Mammary epithelial cell (primary cell): ENCODE measurements around the gene RBM27.

ENCODE experiments used
- CTCF ChIP-seq, 2 donors: IDR thresholded peaks in 1 of 2; conservative IDR thresholded peaks in 1 of 2; 2 replicates each; pipeline ENCODE4 v1.5.1; 2011 to 2012; ENCODE audit warnings: inconsistent platforms in 2 of 2, low read length in 2 of 2, mild to moderate bottlenecking in 2 of 2, control low read depth in 1 of 2, low read depth in 1 of 2; ENCODE audit not compliant: insufficient read depth in 1 of 2; ENCODE audit errors: extremely low read depth in 1 of 2
- EZH2 ChIP-seq: IDR thresholded peaks from 2 replicates; pipeline ENCODE4 v1.6.1; 2012; ENCODE audit warnings: low read length, inconsistent platforms, borderline replicate concordance

- TF ChIP-seq CTCF (conservative IDR thresholded peaks at IDR 0.05 in 1 of 2, IDR thresholded peaks at IDR 0.05 in 1 of 2; ENCODE audit: extremely low read depth in 1 of 2, insufficient read depth in 1 of 2, low read depth in 1 of 2, low read length in 2 of 2) (no peak), EZH2 (no peak)
Observed at GRCh38 chr5:146219243-146219642, 15.8 kb downstream of the RBM27 start.
